Fibroblast of pulmonary artery (primary cell): ENCODE measurements around the gene LATS2.

Experiments
- DNase-seq: peaks from one replicate; pipeline ENCODE4 v3.0.0-alpha.2; 2010; ENCODE audit warnings: low read depth
- H3K4me3 ChIP-seq: replicated peaks from 2 replicates; pipeline ENCODE4 v1.5.1; 2011; ENCODE audit warnings: low read depth, mild to moderate bottlenecking, control low read depth, low read length, moderate library complexity
- CTCF ChIP-seq: IDR thresholded peaks from 2 replicates; pipeline ENCODE4 v1.5.1; 2011; ENCODE audit warnings: mild to moderate bottlenecking, control low read depth, low read length, inconsistent platforms; ENCODE audit errors: missing control alignments

Gene LATS2

GRCh38 chr13:21039097-21039800 is 22.1 kb downstream of the LATS2 start:
- DNase-seq, result no peak
- no peak overlapping the region for H3K4me3 ChIP-seq
- no peak for TF ChIP-seq CTCF

- TF ChIP-seq CTCF, result no peak
- DNase-seq, result no peak
- H3K4me3 ChIP-seq, result no peak overlapping the region
Measured at GRCh38 chr13:21037656-21038055, 23.7 kb downstream of the LATS2 start.

GRCh38 chr13:21035498-21035897 is 25.9 kb downstream of the LATS2 start:
- TF ChIP-seq CTCF, result no peak
- no peak overlapping the region for H3K4me3 ChIP-seq
- DNase-seq, result no peak

- peak; percentile 46 for TF ChIP-seq CTCF
- H3K4me3 ChIP-seq, result no peak overlapping the region
- peak; percentile 71 for DNase-seq
Measured at GRCh38 chr13:21034603-21035191, 26.7 kb downstream of the LATS2 start.

- no peak for TF ChIP-seq CTCF
- no peak overlapping the region for H3K4me3 ChIP-seq
- no peak for DNase-seq
Measured at GRCh38 chr13:21033856-21034602, 27.4 kb downstream of the LATS2 start.

GRCh38 chr13:21033212-21033840 is 28.1 kb downstream of the LATS2 start:
- peak; percentile 47 for DNase-seq
- H3K4me3 ChIP-seq, result no peak overlapping the region
- TF ChIP-seq CTCF, result no peak
